Astrocyte (in vitro differentiated cells and primary cell): ENCODE data around the gene ENDOV. TPM values are rescaled to one million over a fixed set of nuclear protein-coding genes. Genes with fewer than 3 reads are reported as not detected.

Experiments
- DNase-seq: peaks from one replicate; pipeline ENCODE4 v3.0.0-alpha.2; 2010; ENCODE audit warnings: low read depth
- FAIRE-seq: peaks from 2 replicates; lab custom pipeline; 2011; peaks lifted over from hg19 to GRCh38; lab: Jason Lieb, UNC
- H2AFZ ChIP-seq: 2 replicates; pipeline ENCODE4 v1.6.0; 2012; ENCODE audit warnings: low read depth, low read length, inconsistent platforms
- H3K27ac ChIP-seq: 2 replicates; pipeline ENCODE4 v1.5.1; 2011; ENCODE audit warnings: low read depth, low read length, inconsistent platforms
- H3K27me3 ChIP-seq: 2 replicates; pipeline ENCODE4 v1.6.0; 2011; ENCODE audit warnings: low read length, inconsistent platforms; ENCODE audit not compliant: insufficient read depth
- H3K36me3 ChIP-seq: 2 replicates; pipeline ENCODE4 v1.5.1; 2011; ENCODE audit warnings: low read length, inconsistent platforms; ENCODE audit not compliant: insufficient read depth
- H3K4me1 ChIP-seq: 2 replicates; pipeline ENCODE4 v1.5.1; 2011; ENCODE audit warnings: low read length, inconsistent platforms; ENCODE audit not compliant: insufficient read depth
- H3K4me2 ChIP-seq: 2 replicates; pipeline ENCODE4 v1.6.0; 2012; ENCODE audit warnings: low read length, inconsistent platforms
- H3K4me3 ChIP-seq: 2 replicates; pipeline ENCODE4 v1.5.1; 2011; ENCODE audit warnings: low read depth, mild to moderate bottlenecking, low read length, inconsistent platforms; ENCODE audit not compliant: insufficient read depth
- H3K79me2 ChIP-seq: 2 replicates; pipeline ENCODE4 v1.6.0; 2012; ENCODE audit warnings: mild to moderate bottlenecking, low read length, inconsistent platforms; ENCODE audit not compliant: insufficient read depth
- H3K9ac ChIP-seq: 2 replicates; pipeline ENCODE4 v1.6.0; 2012; ENCODE audit warnings: mild to moderate bottlenecking, low read length, inconsistent platforms
- H3K9me3 ChIP-seq: 2 replicates; pipeline ENCODE4 v1.5.1; 2012; ENCODE audit warnings: low read depth, mild to moderate bottlenecking, low read length, inconsistent platforms; ENCODE audit not compliant: insufficient read depth
- H4K20me1 ChIP-seq: 2 replicates; pipeline ENCODE4 v1.6.0; 2012; ENCODE audit warnings: low read length, inconsistent platforms; ENCODE audit not compliant: insufficient read depth
- H3K27ac Mint-ChIP-seq: one replicate; pipeline ENCODE4 v1.8.0; 2021; ENCODE audit warnings: mild to moderate bottlenecking, mixed read lengths; ENCODE audit not compliant: unreplicated experiment
- H3K27me3 Mint-ChIP-seq: one replicate; pipeline ENCODE4 v1.8.0; 2021; ENCODE audit warnings: low read depth, mixed read lengths; ENCODE audit not compliant: unreplicated experiment
- H3K36me3 Mint-ChIP-seq: one replicate; pipeline ENCODE4 v1.8.0; 2021; ENCODE audit warnings: low read depth, mixed read lengths; ENCODE audit not compliant: unreplicated experiment
- H3K4me1 Mint-ChIP-seq: one replicate; pipeline ENCODE4 v1.8.0; 2021; ENCODE audit warnings: low read depth, mixed read lengths; ENCODE audit not compliant: unreplicated experiment
- H3K4me3 Mint-ChIP-seq: one replicate; pipeline ENCODE4 v1.8.0; 2021; ENCODE audit warnings: mild to moderate bottlenecking, moderate library complexity, mixed read lengths; ENCODE audit not compliant: unreplicated experiment
- H3K9me3 Mint-ChIP-seq: one replicate; pipeline ENCODE4 v1.8.0; 2021; ENCODE audit warnings: mild to moderate bottlenecking, mixed read lengths; ENCODE audit not compliant: unreplicated experiment
- EZH2 ChIP-seq: IDR thresholded peaks from 2 replicates; pipeline ENCODE4 v1.6.1; 2012; ENCODE audit warnings: mild to moderate bottlenecking, low read length, inconsistent platforms; ENCODE audit not compliant: insufficient read depth
- total RNA-seq: library from RNA; stranded (reverse); gene quantifications from 2 replicates; pipeline ENCODE4 v1.2.1, GENCODE V29; 2021
- TF ChIP-seq, protein P1 (sequence below): IDR thresholded peaks from 2 replicates; pipeline ENCODE4 v1.5.1; 2011; ENCODE audit warnings: low read depth, mild to moderate bottlenecking, inconsistent platforms, low read length, moderate library complexity; ENCODE audit not compliant: insufficient read depth

Gene ENDOV
- total RNA-seq, 1 donor from 2014 or later: 20.7 TPM

GRCh38 chr17:80427366-80428282 lies 12.7 kb downstream of the ENDOV start:
- Histone ChIP-seq H4K20me1 (no peaks in the 10 kb centered on the region), H3K4me3 (no peak overlapping the region), H3K4me1 (no peaks in the 10 kb centered on the region), H3K27ac (no peak overlapping the region), H2AFZ (no peak overlapping the region), H3K9me3 (no peaks in the 10 kb centered on the region), H3K79me2 (no peaks in the 10 kb centered on the region), H3K36me3 (no peaks in the 10 kb centered on the region), H3K4me2 (no peak overlapping the region), H3K9ac (no peak overlapping the region), H3K27me3 (no peaks in the 10 kb centered on the region)
- Mint-ChIP-seq H3K4me3 (no peak overlapping the region), H3K27me3 (peaks cover 6% of the 10 kb centered on the region), H3K4me1 (no peaks in the 10 kb centered on the region), H3K36me3 (peaks cover 2% of the 10 kb centered on the region), H3K9me3 (no peaks in the 10 kb centered on the region), H3K27ac (no peak overlapping the region)
- FAIRE-seq (no peak), DNase-seq (no peak)
- no peak for TF ChIP-seq EZH2
- TF ChIP-seq, protein P1, sequence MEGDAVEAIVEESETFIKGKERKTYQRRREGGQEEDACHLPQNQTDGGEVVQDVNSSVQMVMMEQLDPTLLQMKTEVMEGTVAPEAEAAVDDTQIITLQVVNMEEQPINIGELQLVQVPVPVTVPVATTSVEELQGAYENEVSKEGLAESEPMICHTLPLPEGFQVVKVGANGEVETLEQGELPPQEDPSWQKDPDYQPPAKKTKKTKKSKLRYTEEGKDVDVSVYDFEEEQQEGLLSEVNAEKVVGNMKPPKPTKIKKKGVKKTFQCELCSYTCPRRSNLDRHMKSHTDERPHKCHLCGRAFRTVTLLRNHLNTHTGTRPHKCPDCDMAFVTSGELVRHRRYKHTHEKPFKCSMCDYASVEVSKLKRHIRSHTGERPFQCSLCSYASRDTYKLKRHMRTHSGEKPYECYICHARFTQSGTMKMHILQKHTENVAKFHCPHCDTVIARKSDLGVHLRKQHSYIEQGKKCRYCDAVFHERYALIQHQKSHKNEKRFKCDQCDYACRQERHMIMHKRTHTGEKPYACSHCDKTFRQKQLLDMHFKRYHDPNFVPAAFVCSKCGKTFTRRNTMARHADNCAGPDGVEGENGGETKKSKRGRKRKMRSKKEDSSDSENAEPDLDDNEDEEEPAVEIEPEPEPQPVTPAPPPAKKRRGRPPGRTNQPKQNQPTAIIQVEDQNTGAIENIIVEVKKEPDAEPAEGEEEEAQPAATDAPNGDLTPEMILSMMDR: no peak

DNA sequence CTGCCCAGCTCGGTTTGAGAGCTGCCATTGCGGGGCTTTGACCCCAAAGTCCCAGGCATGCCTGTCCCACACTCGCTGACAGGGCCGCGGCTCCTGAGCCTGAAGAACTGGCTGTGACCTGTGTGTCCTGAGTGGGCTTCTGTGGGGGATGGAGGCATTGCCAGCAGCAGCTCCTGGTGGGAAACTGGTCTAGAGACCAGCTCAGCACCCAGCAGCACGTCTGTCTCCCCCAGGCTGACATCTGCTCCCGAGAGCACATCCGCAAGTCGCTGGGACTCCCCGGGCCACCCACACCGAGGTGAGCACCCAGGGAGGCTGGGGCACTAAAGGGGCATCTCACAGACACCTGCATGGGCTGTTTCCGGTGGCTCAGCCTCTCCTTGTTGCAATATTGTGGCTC lies 13.4 kb downstream of the ENDOV start:
- Histone ChIP-seq H3K9ac (no peak overlapping the region), H3K4me2 (no peak overlapping the region), H3K79me2 (no peaks in the 10 kb centered on the region), H3K4me3 (no peak overlapping the region), H4K20me1 (no peaks in the 10 kb centered on the region), H3K27ac (no peak overlapping the region), H3K36me3 (no peaks in the 10 kb centered on the region), H3K4me1 (no peaks in the 10 kb centered on the region), H3K27me3 (no peaks in the 10 kb centered on the region), H2AFZ (no peak overlapping the region), H3K9me3 (no peaks in the 10 kb centered on the region)
- no peaks in the 10 kb centered on the region for H3K4me1 Mint-ChIP-seq
- peaks cover 6% of the 10 kb centered on the region for H3K27me3 Mint-ChIP-seq
- H3K27ac Mint-ChIP-seq: no peak overlapping the region
- no peak overlapping the region for H3K4me3 Mint-ChIP-seq
- no peak for TF ChIP-seq EZH2
- TF ChIP-seq, protein P1: no peak
- H3K9me3 Mint-ChIP-seq: no peaks in the 10 kb centered on the region
- FAIRE-seq: no peak
- DNase-seq: no peak
- peaks cover 2% of the 10 kb centered on the region for H3K36me3 Mint-ChIP-seq

DNA sequence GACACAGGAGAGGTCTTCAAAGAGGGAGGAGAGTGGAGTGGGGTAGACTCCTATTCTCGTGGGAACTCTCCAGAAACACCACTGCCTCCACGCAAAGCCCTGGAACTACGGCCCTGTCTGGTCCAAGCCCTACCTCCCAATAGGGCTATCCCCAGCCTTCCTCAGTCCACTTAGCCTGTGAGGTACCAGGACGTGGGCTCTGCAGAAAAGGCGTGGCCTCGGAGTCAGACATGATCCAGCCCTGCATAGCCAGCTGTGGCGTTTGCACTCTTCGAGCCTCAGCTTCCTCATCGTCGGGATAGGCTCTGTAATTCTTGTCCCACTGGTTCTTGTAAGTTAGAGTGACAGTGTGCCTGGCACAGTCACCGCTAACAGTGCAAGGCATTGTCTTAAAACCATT lies 13.8 kb downstream of the ENDOV start:
- no peak for TF ChIP-seq EZH2
- TF ChIP-seq, protein P1: no peak
- Histone ChIP-seq H3K4me1 (no peaks in the 10 kb centered on the region), H3K4me2 (no peak overlapping the region), H3K9ac (no peak overlapping the region), H3K9me3 (no peaks in the 10 kb centered on the region), H3K79me2 (no peaks in the 10 kb centered on the region), H3K4me3 (no peak overlapping the region), H3K36me3 (no peaks in the 10 kb centered on the region), H4K20me1 (no peaks in the 10 kb centered on the region), H2AFZ (no peak overlapping the region), H3K27ac (no peak overlapping the region), H3K27me3 (no peaks in the 10 kb centered on the region)
- Mint-ChIP-seq H3K27ac (no peak overlapping the region), H3K36me3 (peaks cover 2% of the 10 kb centered on the region), H3K9me3 (no peaks in the 10 kb centered on the region), H3K27me3 (peaks cover 6% of the 10 kb centered on the region), H3K4me3 (no peak overlapping the region), H3K4me1 (no peaks in the 10 kb centered on the region)
- DNase-seq: no peak
- FAIRE-seq: no peak
